Stimulated activated CD4-positive, alpha-beta T cell treated with anti-CD3 and anti-CD28 coated beads, Interleukin-15, amount 100 ng/mL, for 48 hours (primary cell): ENCODE data around the gene MMP15.
"Not testable (repeated sequence)": the region's sequence is repeated elsewhere in the genome, so short reads cannot be mapped to it uniquely, and the experiment has no call there.

Experiments used
- DNase-seq, 2 donors: peaks; one replicate each; pipeline ENCODE4 v3.0.0-alpha.2; 2020; ENCODE audit warnings: low read depth in 2 of 2

MMP15 gene

GRCh38 chr16:57996406-57997175 lies 29.0 kb upstream of the MMP15 start:
- no peak for DNase-seq

- DNase-seq = no peak
Measured at GRCh38 chr16:57997176-57997527, 28.4 kb upstream of the MMP15 start.

- DNase-seq = no peak
Measured at GRCh38 chr16:57997528-57998265, 27.9 kb upstream of the MMP15 start.

GRCh38 chr16:57998486-57998885 lies 27.1 kb upstream of the MMP15 start:
- peak; percentile 18 to 39 for DNase-seq

GRCh38 chr16:57998992-57999365 lies 26.6 kb upstream of the MMP15 start:
- DNase-seq = no peak

- DNase-seq = no peak
Measured at GRCh38 chr16:57999366-57999970, 26.1 kb upstream of the MMP15 start.

GRCh38 chr16:57999971-58000705 lies 25.4 kb upstream of the MMP15 start, which contains the start of gene ZNF319:
Gene ZNF319, minus strand, starts transcription at chr16:58000672. Its CDS starts 2,407 bp downstream, at chr16:57998265.
- peak in 1 of 2 donors; percentile 4 for DNase-seq

GRCh38 chr16:58000706-58001676 lies 24.6 kb upstream of the MMP15 start, which contains the start of gene USB1:
Gene USB1, plus strand, starts transcription at chr16:58001407. Its CDS starts 77 bp downstream, at chr16:58001484.
- peak; percentile 65 to 78 for DNase-seq

GRCh38 chr16:58001781-58002415 lies 23.7 kb upstream of the MMP15 start:
- DNase-seq = no peak

- DNase-seq = no peak
Measured at GRCh38 chr16:58002416-58002800, 23.1 kb upstream of the MMP15 start.

- no peak for DNase-seq
Measured at GRCh38 chr16:58002936-58003335, 22.6 kb upstream of the MMP15 start.

GRCh38 chr16:58004736-58005135 lies 20.8 kb upstream of the MMP15 start:
- DNase-seq = not testable (repeated sequence)

GRCh38 chr16:58009856-58010416 lies 15.6 kb upstream of the MMP15 start:
- no peak for DNase-seq

GRCh38 chr16:58010886-58011285 lies 14.7 kb upstream of the MMP15 start:
- DNase-seq = no peak

- DNase-seq = no peak
Measured at GRCh38 chr16:58011652-58012051, 13.9 kb upstream of the MMP15 start.

GRCh38 chr16:58012481-58012880 lies 13.1 kb upstream of the MMP15 start:
- no peak for DNase-seq

GRCh38 chr16:58013201-58013956 lies 12.2 kb upstream of the MMP15 start:
- DNase-seq = no peak

GRCh38 chr16:58016840-58017446 lies 8.6 kb upstream of the MMP15 start:
- DNase-seq = no peak

- no peak for DNase-seq
Measured at GRCh38 chr16:58018803-58019202, 6.8 kb upstream of the MMP15 start.
